NCI-H2196 (cell line): ENCODE measurements around the gene CCDC69.
"Not testable (repeated sequence)": the region's sequence is repeated elsewhere in the genome, so short reads cannot be mapped to it uniquely, and the experiment has no call there.

ENCODE experiments used
- DNase-seq: peaks from one replicate; lab custom pipeline; 2025; ENCODE audit not compliant: unreplicated experiment; lab: John Stamatoyannopoulos, UW

The CCDC69 gene, protein sequence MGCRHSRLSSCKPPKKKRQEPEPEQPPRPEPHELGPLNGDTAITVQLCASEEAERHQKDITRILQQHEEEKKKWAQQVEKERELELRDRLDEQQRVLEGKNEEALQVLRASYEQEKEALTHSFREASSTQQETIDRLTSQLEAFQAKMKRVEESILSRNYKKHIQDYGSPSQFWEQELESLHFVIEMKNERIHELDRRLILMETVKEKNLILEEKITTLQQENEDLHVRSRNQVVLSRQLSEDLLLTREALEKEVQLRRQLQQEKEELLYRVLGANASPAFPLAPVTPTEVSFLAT

DNA sequence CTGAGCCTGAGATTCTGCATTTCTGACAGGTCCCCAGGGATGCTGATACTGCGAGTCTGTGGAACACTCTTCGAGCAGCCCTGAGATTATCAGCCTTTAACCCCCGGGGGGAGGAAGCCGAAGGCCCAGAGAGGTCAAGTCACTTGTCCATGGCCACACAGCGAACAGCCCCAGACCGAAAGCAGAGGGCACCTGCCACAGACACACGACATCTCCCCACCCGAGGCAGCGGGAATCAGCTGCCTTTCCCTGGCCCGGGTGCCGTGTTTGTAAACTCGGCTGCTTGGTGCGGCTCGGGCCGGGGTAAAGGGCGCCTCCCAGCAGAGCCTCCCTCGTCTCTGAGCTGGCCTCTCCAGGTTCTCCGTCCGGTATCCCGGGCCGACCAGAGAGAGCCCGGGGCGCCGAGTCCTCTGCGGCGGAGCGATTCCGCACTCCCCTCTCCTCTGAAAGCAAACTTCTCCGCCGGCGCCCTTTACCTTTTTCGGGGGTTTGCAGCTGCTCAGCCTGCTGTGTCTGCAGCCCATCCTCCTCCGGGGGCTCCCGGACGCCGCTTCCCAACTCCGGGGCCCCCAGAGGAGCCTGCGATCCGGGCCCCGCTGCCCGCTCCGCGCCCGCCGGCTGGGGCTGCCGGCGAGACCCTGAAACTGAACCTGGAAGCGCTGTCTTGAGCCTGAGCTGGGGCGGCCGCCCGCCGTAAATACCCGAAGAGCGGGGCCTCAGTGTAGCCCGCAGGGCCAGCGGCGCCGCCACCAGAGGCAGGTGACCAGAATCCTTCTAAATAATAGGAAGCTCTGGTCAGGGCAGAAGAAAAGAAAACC, at the start of gene CCDC69:
CCDC69 (minus strand) TSS at position 646 of the 818 bp plus-strand sequence; CDS start at position 524, 122 bp downstream.
- peak; percentile 50 for DNase-seq

DNA sequence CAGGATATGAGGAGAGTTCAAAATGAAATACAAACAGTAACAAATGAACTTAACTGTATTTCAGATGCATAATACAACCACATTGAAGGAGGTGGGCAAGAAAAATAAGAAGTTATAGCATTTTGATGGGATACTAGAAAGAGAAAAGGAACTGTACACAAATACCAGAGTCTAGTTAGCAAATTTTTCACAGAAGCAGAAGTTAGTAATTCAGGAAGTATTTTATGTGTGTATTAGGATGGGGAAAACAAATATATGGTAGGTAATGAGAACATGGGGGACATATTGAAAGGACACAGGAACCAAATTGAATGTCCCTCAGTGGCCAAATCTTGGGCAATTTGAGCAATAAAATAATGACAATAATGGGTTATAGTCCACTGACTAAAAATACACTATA, 47.4 kb upstream of the CCDC69 start:
- no peak for DNase-seq

DNA sequence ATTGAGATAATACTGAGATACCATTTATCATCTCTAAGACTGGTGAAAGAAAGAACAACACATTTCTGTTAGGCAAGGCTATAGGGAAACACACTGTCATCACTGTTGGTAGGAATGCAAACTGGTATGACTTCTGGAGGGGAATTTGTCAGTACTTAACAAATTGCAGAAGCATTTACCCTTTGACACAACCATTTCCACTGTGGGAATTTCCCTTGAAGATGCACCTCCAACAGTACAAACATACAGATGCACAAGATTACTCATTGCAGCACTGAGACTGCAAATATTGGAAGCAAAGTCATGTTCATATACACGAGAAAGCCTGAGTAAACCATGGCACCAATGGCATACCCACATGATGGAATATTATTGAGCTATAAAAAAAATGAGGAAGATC, 46.7 kb upstream of the CCDC69 start:
- no peak for DNase-seq

DNA sequence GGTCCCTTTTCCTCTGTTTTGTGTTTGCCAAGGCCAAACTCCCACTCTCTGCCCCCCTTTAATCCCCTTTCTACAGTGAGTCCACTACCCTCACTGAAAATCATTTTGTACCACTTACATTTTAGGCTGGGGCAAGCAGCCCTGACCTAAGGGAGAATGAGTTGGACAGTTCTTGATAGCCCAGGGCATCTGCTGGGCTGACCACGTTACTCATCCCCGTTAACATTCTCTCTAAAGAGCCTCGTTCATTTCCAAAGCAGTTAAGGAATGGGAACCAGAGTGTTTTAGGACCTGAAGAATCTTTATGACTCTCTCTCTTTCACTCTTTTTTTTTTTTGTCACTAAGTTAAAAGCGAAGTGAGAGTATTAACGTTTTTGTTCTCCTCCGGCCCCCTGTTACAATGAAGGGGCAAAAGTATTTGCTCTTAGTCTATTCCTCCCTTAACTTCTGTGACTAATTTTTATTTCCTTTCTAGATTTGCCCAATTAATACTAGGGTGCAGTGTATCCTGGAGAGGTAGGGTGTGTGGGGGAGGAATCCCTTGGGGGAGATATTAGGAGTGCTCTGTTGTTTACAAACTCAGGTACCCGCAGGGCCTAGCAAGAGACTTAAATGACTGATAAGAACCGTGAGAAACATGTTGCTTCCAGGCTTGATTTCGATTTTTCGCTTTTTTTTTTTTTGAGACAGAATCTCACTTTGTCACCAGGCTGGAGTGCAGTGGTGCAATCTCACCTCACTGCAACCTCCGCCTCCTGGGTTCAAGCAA, 43.8 kb upstream of the CCDC69 start:
- DNase-seq, result no peak

DNA sequence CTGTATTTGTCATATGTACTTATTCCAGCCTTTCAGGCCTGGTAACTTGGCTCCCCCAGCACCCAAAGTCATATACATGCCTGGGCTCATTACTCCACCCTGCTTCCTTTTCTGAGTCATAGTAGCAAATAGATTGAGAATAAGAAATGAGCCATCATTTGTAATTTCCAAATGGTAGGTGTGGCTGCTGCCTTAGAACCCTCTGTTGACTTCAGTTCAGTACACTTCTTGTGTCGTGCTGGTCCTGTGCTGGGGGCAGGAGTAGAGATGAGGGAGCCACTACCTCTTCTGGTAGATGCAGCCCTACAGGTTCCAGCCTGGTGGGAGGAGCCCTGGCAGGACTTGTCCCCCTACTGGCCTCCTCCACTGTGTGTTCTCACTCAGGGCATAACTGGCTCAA, 40.2 kb upstream of the CCDC69 start:
- no peak for DNase-seq

DNA sequence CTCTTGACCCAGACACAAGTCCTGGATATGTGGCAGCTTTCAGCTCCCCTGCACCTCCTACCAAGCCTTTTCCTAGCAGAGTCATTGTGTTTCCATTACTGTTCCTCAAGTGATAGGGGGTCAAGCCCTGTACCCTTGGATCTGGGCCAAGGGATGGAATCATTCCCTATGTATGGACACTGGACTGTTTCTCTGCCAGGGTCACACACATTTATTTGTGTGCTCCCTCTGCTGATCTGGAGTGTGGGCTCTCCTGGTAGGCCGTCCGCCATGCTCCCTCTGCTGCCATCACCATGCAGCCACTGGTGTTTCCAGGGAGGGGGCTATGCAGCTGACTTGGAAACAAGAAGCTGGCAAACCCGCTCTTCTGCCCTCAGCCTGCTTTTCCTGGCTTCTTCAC, 38.6 kb upstream of the CCDC69 start:
- no peak for DNase-seq

DNA sequence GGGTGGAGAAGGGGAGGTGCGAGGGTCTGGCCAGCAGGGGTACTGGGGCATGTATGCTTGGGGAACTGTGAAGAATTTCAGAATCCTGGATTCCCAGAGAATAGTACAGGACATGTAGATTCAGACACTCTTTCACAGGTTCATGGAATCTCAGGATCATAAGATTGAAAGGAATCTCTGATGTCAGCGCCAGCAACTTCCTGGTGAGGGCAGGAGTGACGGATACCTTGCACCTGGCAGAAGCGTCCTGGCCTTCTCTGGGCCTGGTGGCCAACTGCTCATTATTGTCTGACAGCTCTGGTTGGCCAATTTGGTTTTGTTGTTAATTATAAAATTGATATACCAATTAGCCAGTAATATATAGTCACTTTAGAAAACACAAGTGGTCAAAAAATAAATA, 36.0 kb upstream of the CCDC69 start:
- DNase-seq, result no peak

DNA sequence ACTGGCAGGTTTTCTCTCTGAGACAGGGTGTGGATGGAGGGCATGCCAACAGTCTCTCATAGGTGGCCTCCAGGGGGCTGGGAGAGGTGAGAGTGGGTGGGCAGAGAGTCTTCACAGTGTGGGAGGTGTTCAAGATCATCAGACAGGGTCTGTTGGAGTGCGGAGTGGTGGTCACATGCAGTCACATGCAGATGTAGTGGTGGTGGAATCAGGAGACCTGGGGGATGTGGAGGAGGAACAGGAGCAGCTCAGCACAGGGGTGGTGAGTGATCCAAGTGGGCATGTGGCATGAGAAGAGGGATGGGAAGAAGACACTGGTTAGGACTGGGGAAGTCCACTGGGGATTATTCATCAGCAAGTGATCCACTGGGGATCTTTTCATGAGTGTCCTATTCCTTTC, 34.9 kb upstream of the CCDC69 start:
- DNase-seq, result no peak

DNA sequence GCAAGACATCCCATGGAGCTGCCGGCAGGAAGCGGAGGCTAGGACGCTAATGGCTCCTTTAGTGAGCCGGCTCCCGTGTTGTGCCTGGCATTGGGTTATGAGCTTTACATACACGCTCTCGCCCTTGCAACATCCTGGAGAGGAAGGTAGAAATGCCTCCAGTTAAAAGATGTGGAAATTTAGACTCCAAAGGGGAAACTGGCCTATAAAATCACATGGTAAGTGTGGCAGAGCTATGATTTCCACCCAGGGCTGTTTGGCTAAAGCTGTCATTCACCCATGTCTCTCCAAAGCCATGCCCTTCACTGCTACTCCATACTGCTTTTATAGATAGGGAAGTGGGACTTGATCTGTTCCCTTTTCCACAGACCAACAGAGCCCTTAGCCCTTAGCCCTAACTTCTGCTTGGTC, 34.3 kb upstream of the CCDC69 start:
- DNase-seq, result no peak

DNA sequence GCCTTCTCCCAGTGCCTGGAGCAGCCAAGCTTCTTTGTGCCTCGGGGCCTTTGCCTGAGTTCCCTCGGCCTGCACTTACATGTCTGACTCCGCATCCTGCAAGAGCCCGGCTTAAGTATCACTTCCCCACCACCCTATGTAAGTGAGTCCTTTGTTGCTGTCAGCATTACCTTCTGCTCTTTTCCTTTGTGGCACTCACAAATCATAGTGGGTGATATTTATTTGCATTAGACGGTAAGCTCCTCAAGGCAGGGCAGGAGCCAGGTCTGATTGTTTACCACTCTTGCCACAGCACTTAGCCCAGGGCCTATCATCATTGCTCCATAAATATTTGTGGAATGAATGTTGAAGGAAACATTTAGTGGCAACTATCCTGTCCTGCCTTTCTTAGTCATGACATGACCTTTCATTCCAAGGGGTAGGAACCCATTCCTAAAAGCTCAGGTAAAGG, 33.9 kb upstream of the CCDC69 start:
- no peak for DNase-seq

DNA sequence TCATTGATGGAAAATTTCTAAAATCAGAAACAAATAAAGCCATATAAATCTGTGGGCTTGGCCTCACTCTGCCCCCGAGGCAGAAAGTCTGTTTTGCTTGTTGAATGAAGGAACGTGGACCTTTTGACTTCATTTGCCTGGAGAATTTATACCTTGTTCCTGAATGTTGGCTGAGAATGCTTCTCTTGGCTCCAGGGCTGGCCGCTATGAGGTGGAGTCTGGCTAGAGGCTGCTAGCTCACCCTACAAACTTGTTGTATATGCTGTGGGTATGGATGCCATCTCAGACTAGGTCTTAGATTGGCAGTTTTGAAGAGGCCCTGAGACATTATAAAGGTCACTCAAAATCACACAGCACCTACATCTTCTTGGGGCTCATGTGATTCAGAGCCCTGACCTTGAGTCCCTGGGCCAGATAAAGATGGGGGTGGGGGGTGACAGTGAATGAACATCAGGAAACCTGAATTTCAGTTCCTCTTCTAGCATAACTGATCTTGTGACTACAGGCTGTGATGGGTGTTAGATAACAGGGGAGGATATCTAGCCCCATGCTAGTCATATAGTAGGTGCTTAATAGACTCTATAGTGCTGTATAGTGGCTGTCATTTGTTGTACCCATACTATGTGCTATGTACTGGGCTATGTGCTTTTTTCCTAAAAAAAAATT, 31.9 kb upstream of the CCDC69 start:
- no peak for DNase-seq

DNA sequence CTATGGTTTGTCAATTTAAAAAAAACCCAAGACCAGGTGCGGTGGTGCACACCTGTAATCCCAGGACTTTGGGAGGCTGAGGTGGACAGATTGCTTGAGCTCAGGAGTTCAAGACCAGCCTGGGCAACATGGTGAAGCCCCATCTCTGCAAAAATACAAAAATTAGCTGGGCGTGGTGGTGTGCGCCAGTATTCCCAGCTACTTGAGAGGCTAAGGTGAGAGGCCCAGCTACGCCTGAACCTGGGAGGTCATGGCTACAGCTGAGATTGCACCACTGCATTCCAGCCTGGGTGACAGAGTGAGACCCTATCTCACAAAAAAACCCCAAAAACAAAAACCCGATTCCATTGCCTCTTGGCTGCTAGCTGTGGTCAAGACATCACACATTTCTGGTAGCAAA, 31.1 kb upstream of the CCDC69 start:
- not testable (repeated sequence) for DNase-seq

DNA sequence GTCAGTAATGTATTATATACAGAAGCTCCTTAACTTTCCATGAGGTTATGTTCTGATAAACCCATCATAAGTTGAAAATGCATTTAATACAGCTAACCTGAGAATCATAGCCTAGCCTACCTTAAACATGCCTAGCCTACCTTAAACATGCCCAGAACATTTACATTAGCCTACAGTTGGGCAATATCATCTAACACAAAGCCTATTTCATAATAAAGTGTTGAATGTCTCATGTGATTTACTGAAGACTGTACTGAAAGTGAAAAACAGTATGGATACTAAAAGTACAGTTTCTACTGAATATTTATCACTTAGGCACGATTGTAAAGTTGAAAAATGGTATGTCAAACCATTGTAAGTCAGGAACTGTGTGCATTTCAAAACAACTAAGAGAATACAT, 30.7 kb upstream of the CCDC69 start:
- no peak for DNase-seq

DNA sequence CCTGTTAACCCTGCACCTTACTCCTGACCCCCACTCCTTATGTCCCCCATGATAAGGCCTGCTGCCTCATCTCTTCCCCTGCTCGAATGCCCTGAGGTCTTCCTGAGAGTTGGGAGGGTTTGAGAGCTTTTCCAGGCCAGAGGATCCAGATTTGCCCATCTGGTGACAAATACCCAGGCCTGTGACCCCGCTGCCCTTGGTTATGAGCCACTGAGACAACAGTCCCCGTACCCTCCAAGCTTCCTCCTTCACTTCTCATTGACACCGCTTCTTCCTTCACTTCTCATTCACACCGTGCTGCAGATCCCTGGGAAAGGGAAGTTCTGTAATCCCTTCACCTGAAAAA, 29.7 kb upstream of the CCDC69 start:
- no peak for DNase-seq

DNA sequence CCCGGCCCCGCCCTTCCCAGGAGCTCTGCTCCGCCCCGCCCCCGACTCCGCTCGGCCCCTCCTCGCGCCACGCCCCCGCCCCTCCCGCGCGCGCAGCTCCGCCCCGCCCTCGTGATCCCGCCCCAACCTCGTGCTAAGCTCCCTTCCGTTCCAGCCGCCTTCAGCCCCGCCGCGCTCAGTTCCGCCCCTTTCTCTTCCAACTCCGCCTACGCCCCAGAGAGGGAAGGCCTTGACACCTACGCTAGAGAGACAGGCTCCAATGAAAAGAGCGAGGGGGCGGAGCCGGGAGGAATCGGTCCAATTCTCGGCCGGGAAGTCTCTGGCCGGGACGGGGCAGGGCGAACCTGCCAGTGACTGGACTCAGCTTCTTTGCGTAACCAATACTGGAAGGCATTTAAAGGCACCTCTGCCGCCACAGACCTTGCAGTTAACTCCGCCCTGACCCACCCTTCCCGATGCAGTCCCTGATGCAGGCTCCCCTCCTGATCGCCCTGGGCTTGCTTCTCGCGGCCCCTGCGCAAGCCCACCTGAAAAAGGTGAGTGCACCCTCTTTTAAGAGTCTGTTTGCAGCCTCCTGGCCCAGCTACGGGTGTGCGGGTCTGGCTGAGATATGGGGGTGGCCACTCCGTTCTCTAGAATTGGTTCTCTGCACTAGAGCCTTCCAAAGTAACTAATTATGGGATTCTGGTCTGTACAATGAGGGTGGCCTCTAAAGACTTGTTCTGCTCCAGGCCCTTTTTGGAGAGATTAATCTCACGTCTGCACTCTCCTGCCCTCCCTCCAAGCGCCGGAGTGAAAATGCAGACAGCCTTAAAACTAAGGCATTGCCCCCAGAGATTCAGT, 29.1 kb upstream of the CCDC69 start, which contains the start of gene GM2A:
GM2A (plus strand) TSS at position 424 of the 843 bp plus-strand sequence; CDS start at position 456, 32 bp downstream.
- DNase-seq, result peak; percentile 98

DNA sequence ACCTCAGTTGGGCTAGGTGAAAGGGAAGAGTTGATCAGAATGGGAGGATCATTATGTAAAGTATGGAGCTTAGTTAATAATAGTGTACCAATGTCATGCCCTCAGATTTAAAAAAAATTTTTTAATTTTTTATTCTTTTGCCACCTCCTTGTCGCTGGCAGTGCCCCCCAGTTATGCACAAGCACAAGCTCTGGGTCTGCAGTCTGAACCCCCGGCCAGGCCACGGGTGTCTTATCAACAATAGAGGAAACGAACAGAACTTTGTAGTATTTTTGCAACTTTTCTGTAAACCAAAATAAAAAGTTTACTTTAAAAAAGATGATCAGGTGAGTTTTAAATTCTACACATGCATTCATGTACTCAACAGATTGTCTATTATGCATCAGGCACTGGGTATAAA, 27.7 kb upstream of the CCDC69 start:
- no peak for DNase-seq

DNA sequence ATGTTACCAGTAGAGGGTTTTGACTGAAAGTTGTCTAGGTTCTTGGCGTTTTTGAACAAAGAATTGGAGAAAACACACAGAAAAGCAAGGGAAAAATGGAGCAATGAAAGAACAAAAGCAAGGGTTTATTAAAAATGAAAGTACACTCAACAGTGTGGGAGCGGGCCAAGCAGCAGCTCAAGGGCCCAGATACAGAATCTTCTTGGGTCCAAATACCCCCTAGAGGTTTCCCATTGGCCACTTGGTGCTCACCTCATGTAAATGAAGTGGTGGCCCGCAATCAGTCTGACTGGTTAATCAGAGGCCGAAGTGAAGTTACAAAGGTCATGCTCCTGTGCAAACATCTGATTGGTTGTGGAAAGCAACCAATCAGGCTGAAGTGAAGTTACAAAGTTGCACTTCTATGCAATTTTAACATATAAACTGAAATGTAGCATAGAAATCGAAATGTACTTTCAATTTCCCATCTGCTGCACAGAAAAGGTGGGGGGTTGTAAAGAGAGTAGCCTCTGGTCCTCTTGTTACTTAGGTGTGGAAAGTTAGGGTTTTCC, 27.2 kb upstream of the CCDC69 start:
- DNase-seq, result no peak

DNA sequence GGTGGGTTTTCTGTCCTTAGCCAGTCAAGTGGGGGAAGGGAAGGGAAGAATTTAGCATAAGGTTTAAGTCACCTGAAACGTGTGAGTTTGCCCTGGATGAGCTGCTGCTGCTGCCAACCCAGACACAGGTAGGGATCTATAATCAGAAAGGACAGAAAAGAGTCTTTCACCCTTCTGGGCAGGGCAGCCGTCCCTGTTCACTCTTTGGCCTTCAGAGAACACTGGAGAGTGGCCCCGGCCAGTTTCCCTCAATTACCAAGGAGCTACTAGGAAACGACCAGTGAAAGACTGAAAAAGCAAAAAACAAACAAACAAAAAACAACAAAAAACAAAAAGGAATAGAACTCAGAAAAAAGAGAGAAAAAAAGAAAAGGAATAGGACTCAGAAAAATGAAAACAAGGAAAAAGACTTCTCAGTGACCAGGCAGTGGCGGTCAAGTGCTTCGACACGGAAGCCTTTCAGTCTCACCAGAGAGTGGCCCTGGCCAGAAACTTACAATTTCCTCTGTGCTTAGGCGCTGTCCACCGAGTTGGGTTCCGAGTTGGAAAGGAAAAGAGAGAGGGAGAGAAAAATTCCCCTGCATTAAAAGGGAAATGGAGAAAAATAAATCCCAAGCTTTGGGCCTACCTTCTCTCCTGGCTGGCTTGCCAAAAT, 26.6 kb upstream of the CCDC69 start:
- DNase-seq, result no peak

DNA sequence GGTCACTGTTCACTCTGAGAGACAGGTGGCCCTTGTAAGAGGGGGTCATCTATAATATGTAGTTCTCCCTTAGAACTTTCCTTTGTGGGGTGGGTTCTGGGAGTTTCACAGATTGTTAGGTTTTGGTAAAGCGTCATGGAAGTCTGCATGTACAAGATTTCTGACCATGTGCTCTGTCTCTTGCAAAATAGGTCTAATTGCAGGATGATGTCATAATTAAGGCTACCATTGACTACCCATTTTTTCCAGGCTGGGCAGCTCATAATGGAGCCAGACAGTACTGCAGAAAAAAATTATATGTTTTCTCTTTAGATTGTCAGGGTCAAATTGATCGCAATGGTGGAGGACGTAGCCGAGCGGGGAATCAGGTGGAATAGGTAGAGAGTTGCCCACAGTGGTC, 25.4 kb upstream of the CCDC69 start:
- DNase-seq, result no peak
